A549 treated with AZD2906 at 1 μM for 4 hours (cell line): ENCODE measurements around the gene ENTR1. TPM values are rescaled to one million over a fixed set of nuclear protein-coding genes. Genes with fewer than 3 reads are reported as not detected.

ENCODE experiments used
- total RNA-seq: library from RNA; stranded (reverse); fragments of 200-300 nt; extraction: Qiagen RNA extraction; gene quantifications from 5 replicates; pipeline ENCODE4 v1.2.3, GENCODE V29; 2022

Gene ENTR1, protein sequence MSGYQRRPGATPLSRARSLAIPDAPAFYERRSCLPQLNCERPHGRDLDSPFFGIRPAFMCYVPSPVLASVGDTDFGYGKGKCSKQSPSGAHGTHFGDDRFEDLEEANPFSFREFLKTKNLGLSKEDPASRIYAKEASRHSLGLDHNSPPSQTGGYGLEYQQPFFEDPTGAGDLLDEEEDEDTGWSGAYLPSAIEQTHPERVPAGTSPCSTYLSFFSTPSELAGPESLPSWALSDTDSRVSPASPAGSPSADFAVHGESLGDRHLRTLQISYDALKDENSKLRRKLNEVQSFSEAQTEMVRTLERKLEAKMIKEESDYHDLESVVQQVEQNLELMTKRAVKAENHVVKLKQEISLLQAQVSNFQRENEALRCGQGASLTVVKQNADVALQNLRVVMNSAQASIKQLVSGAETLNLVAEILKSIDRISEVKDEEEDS
- 58.8 to 68.5 TPM (median 67.1 TPM) in 5 replicates for total RNA-seq

DNA sequence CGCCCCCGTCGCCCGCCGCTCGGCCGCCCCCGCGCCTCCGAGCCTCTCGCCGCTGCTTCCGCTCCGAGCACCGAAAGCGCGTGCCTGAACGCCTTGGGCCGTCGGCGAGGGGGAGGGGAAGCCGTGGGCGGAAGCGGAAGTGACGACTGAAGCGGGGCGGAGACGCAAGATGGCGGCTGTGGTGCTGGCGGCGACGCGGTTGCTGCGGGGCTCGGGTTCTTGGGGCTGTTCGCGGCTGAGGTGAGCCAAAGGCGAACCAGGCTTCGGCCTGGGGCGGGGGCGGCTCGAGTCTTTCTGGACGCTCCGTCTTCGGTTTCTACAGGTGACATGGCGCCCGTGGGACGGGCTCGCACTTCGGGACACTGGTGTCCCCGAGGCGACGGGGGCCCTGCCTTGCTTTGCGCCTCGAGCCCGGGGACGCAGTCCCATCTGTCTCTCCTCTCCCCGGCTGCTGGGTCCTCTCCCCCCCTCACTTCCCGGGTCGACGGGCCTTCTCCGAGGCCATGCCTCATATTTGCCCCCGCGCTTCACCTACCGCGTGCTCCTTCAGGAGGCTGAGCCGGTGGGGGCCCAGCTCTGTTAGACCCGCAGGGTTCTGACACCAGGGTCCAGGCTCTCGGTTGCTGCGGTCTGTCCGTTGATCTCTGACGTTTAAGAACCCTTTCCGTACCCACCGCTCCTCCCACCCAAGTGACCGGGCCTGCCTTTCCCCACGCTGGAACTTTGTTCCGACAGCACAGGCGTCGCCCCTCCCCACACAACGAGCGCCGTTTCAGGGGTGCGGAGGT is at the start of gene ENTR1, which contains the start of gene PMPCA:
Gene ENTR1, minus strand, starts transcription at position 115 of the 788 bp plus-strand sequence. CDS start 217 bp downstream, outside the sequence.
Gene PMPCA, plus strand, starts transcription at position 159 of the 788 bp plus-strand sequence. Its CDS starts 11 bp downstream, at position 170.

DNA sequence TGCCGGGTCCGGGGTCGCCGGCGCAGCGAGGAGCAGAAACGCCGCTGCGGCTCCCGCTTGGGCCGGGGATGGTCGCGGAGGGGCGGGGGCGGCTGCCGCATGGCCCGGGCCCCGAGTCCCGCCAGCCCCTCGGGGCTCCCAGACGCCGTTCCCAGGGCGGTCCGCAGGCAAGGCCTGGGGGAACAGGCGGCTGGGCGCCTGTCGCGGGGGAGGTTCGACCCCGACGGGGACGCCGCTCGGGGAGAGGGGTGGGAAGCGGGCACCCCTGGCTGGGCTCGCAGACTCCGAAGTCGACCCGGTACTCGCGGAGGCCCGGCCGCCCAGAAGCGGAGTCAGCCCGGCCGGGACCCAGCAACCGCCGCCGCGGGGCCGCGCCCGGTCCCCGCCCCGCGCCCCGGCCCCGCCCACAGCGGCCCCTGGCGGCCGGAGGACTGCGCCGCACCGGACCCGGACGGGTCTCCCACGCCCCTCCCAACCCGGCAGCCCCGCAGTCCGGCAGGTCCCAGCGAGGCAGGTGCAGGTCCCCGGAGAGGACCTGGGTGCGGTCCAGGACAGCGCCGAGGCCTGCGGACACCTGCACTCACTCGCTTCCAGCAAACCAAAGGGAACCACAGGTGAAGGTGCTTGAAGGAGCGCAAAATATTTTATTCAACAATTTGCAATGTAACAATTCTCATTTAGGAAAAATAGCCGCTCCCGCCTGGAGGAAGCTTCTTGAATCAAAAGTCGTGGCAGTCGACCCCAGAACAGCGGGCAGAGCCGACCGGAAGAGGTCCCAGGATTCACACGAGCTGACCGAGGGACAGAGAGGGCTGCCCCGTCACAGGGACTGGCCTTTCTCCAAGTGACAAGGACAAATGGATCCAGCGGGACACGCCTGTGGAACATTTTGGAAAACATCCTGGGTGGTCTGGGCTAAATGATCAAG is 29.3 kb upstream of the ENTR1 start, which contains the start of gene INPP5E:
Gene INPP5E, minus strand, starts transcription at position 365 of the 928 bp plus-strand sequence. CDS start 426 bp downstream, outside the sequence.

DNA sequence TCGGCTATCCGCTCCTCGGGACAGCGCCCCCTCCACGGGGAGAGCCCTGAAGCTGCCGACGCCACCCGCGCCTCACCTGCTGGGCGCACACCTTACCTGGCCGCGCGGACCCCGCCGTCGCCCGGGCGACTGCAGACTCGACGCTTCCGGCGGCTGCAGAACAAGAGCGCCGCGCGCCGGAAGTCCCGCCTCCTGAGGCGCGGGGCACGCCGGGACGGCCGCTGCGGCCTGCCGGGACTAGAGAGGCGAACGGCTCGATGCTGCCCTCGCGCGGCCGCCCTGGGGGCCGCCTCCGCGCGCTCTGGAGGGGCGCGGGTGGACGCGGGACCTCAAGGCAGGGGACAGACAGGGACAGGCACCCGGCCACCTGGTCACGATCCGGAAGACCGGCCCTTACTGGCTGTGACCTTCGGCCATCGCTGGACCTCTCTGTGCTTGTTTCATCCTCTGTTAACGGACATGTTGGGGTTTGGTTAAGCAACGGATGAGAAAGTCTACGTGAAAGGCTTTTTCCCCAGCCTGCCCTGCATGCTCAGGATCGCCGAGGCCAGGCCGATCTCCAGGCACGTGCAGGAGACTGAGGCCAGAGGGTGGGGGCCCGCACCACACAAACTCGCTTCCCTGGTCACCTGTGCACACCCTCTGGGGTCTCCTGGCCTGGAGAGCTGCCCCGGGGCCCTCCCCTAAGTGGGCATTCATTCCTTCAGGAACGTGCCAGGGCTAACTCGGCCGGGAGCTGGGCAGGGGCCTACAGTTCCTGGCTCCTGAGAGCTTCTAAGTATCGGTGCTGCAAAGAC is 10.2 kb downstream of the ENTR1 start, which contains the start of gene SNAPC4:
Gene SNAPC4, minus strand, starts transcription at position 133 of the 797 bp plus-strand sequence. CDS start 1,742 bp downstream, outside the sequence.

DNA sequence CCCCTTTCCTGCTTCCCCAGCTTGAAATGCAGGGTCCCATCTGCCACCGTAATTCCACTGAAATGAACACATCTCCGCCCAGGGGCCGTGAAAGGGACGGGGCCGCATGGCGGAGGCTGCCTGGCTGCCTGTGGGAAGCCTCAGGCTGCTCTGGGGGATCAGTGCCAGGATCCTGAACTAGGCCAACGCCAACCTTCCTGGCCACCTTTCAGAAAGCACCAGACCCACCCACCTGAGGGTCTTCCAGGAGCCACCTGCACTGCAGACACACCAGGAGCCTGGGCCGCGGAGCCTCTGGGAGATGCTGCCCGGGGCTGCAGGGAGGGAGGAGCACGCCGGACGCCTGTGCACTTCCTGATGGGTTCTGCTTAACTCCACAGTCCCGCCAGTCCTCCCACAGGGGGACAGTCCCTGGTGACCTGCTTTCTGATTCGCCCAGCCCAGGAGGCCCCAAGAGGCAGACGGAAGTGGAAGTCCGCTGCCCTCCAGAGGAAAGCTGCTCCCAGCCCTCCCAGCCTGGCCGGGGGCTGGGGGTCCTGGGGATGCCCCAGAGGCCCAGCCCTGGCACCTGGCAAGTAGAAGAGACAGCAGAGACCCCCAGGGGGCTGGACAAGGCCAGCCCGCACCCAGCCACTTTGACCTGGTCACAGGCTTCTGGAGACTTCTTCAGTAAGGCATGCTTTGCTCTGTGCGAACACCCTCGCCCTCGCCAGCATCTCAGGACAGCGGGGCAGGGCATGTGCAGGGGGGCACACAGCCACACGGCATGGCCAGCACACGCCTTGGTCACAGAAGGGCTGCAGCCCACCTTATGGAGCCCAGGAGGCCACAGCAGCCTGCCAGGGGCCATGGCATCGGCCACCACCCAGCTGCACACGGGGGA is 36.9 kb downstream of the ENTR1 start, which contains the start of gene CARD9:
Gene CARD9, minus strand, starts transcription at position 370 of the 883 bp plus-strand sequence. CDS start 1,591 bp downstream, outside the sequence.

DNA sequence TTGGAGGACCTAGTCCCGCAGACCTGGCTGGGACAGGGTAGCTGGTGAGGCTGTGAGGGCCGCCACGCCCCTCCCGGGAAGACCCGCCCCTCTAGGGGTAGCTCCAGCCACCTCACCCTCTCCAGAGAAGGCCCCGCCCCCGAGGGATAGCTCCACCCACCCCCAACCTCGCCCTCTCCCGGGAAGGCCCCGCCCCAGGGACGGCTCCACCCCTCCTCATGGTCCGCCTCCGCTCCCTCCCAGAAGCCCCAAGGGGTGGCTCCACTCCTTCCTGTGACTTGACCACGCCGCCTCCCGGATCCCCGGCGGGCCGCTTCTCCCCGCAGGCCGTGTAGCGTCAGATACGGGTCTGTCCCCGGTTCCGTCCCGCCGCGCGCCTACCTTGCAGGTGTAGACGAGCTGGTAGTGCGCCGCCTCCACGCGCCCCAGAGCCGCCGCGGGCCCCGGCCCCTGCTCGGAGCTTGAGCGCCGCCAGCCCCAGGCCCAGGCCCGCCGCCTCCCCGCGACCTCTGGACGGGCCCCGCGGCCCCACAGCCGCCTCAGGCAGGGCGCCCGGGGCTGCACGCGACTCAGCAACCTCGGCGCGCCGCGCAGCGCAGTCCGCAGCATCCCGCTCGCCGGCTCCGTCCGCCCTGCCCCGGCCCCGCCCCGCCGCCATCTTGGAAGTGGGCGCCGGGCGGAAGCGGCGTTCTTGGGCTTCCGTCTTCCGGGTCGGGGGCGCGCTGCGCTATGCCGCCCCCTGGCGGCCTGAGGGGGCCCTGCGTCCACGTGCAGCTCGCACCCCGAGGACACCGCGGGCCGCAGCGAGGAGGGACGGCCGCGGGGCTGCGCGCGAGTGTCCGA is 47.1 kb downstream of the ENTR1 start, which contains the start of gene DNLZ:
Gene DNLZ, minus strand, starts transcription at position 639 of the 843 bp plus-strand sequence. Its CDS starts 30 bp downstream, at position 609.

Other genes starting within 250 kb of the ENTR1 start
- 0.07 to 0.08 TPM (median 0.08 TPM) in 4 of 5 replicates, not detected in the other for gene LHX3, start 205.5 kb downstream of the ENTR1 start, total RNA-seq
- 23.2 to 26.8 TPM (median 25.2 TPM) in 5 replicates for gene QSOX2, start 164.8 kb downstream of the ENTR1 start, total RNA-seq
- 0.01 to 0.03 TPM (median 0.03 TPM) in 3 of 5 replicates, not detected in the others for gene CCDC187, start 106.5 kb downstream of the ENTR1 start, total RNA-seq
- 9.6 to 16.0 TPM (median 14.4 TPM) in 5 replicates for gene GPSM1, start 83.1 kb downstream of the ENTR1 start, total RNA-seq
- 22.3 to 40.6 TPM (median 37.1 TPM) in 5 replicates for gene DNLZ, start 46.9 kb downstream of the ENTR1 start, total RNA-seq
- gene CARD9, start 36.9 kb downstream of the ENTR1 start, total RNA-seq = 0.45 to 2.1 TPM (median 1.1 TPM) in 5 replicates
- 10.4 to 12.4 TPM (median 11.7 TPM) in 5 replicates for gene SNAPC4, start 10.4 kb downstream of the ENTR1 start, total RNA-seq
- gene PMPCA, start within 50 bp of the ENTR1 start, total RNA-seq = 76.9 to 119 TPM (median 80.6 TPM) in 5 replicates
- 13.7 to 23.1 TPM (median 20.4 TPM) in 5 replicates for gene INPP5E, start 29.2 kb upstream of the ENTR1 start, total RNA-seq
- gene SEC16A, start 72.4 kb upstream of the ENTR1 start, total RNA-seq = 53.0 to 62.2 TPM (median 56.8 TPM) in 5 replicates
- 9.4 to 12.4 TPM (median 11.2 TPM) in 5 replicates for gene NOTCH1, start 135.4 kb upstream of the ENTR1 start, total RNA-seq